HepG2 (cell line): ENCODE results near the gene MAPK6. TPM values are rescaled to one million over a fixed set of nuclear protein-coding genes. Genes with fewer than 3 reads are reported as not detected.
A peak's percentile ranks its signal among the peaks of the same experiment; 100 is the strongest.

Source experiments
- ARNT ChIP-seq: fragments of 450-650 bp; IDR thresholded peaks from 2 replicates; pipeline ENCODE4 v1.6.1; 2017
- FLYWCH1 ChIP-seq: sonication (generic); formaldehyde crosslinking; IDR thresholded peaks from 2 replicates; pipeline ENCODE4 v1.8.1; 2023; ENCODE audit warnings: mild to moderate bottlenecking, missing genetic modification reagents
- FOXK1 ChIP-seq: sonication (generic); formaldehyde crosslinking; IDR thresholded peaks from 2 replicates; pipeline ENCODE4 v1.4.0; 2020; ENCODE audit warnings: low read depth, missing genetic modification reagents, borderline replicate concordance
- GLI4 ChIP-seq: sonication (generic); formaldehyde crosslinking; IDR thresholded peaks from 2 replicates; pipeline ENCODE4 v1.5.1; 2020; ENCODE audit warnings: missing genetic modification reagents, mild to moderate bottlenecking, moderate library complexity, borderline replicate concordance
- MAFF ChIP-seq: IDR thresholded peaks from 2 replicates; pipeline ENCODE4 v1.6.1; 2011; ENCODE audit warnings: low read depth, low read length, improper control_type of control experiment
- MEIS1 ChIP-seq: sonication (generic); formaldehyde crosslinking; IDR thresholded peaks from 2 replicates; pipeline ENCODE4 v1.9.0; 2021; ENCODE audit warnings: mild to moderate bottlenecking, missing genetic modification reagents, moderate library complexity, borderline replicate concordance
- MXI1 ChIP-seq: IDR thresholded peaks from 3 replicates; pipeline ENCODE4 v1.6.1; 2012; ENCODE audit warnings: low read depth, low read length, inconsistent platforms, borderline replicate concordance
- STAT5B ChIP-seq: sonication (generic); formaldehyde crosslinking; IDR thresholded peaks from 2 replicates; pipeline ENCODE4 v1.4.0; 2020; ENCODE audit warnings: missing genetic modification reagents
- TCF7L2 ChIP-seq: IDR thresholded peaks from 2 replicates; pipeline ENCODE4 v1.6.1; 2011; ENCODE audit warnings: mild to moderate bottlenecking, low read depth, low read length, moderate library complexity
- XBP1 ChIP-seq: sonication (generic); formaldehyde crosslinking; IDR thresholded peaks from 2 replicates; pipeline ENCODE4 v1.5.0; 2020; ENCODE audit warnings: missing genetic modification reagents
- ZKSCAN1 ChIP-seq: fragments of 150-350 bp; IDR thresholded peaks from 2 replicates; pipeline ENCODE4 v1.6.1; 2014; ENCODE audit warnings: low read length
- ZNF101 ChIP-seq: sonication (generic); formaldehyde crosslinking; IDR thresholded peaks from 2 replicates; pipeline ENCODE4 v1.4.0; 2020; ENCODE audit warnings: mild to moderate bottlenecking, low read depth, missing genetic modification reagents, borderline replicate concordance
- ZNF143 ChIP-seq: sonication (generic); formaldehyde crosslinking; IDR thresholded peaks from 2 replicates; pipeline ENCODE4 v1.4.0; 2020; ENCODE audit warnings: missing genetic modification reagents
- ZNF235 ChIP-seq: sonication (generic); formaldehyde crosslinking; IDR thresholded peaks from 2 replicates; pipeline ENCODE4 v1.8.1; 2023; ENCODE audit warnings: mild to moderate bottlenecking, missing genetic modification reagents, borderline replicate concordance
- ZNF33A ChIP-seq: sonication (generic); formaldehyde crosslinking; IDR thresholded peaks from 2 replicates; pipeline ENCODE4 v1.5.1; 2020; ENCODE audit warnings: missing genetic modification reagents, mild to moderate bottlenecking, moderate library complexity, borderline replicate concordance
- ZNF552 ChIP-seq: sonication (generic); formaldehyde crosslinking; IDR thresholded peaks from 2 replicates; pipeline ENCODE4 v1.9.0; 2022; ENCODE audit warnings: missing genetic modification reagents, mild to moderate bottlenecking, borderline replicate concordance
- ZSCAN9 ChIP-seq: IDR thresholded peaks from 2 replicates; pipeline ENCODE4 v1.6.1; 2016; ENCODE audit warnings: borderline replicate concordance
- polyA plus RNA-seq, 8 experiments: library from polyadenylated mRNA; depleted of rRNA in 3 of 8; stranded (reverse) in 7 of 8; unstranded in 1 of 8; fragments of >200 nt; fragmentation: Illumina TruSeq in 4 of 8; extraction: Trizol in 4 of 8; gene quantifications; 2 replicates each; pipeline versions ENCODE4 v1.2.1 to v1.2.3, GENCODE V29; 2011 to 2016; ENCODE audit warnings: low read depth in 4 of 8, missing spikeins in 1 of 8, mixed read lengths in 1 of 8; ENCODE audit not compliant: insufficient read depth in 1 of 8
- total RNA-seq, 5 experiments: library from RNA; depleted of rRNA; stranded (reverse); fragments of >200 nt; fragmentation: Illumina TruSeq; extraction: Trizol; gene quantifications; 2 replicates each; pipeline ENCODE4 v1.2.3, GENCODE V29; 2016; ENCODE audit warnings: low read depth in 1 of 5
- TF ChIP-seq, protein P1 (sequence below): sonication (generic); IDR thresholded peaks from 2 replicates; pipeline ENCODE4 v1.6.1; 2016; ENCODE audit warnings: low read depth, borderline replicate concordance
- TF ChIP-seq, protein P2 (sequence below): sonication (generic); formaldehyde crosslinking; IDR thresholded peaks from 2 replicates; pipeline ENCODE4 v1.8.1; 2023; ENCODE audit warnings: mild to moderate bottlenecking, missing genetic modification reagents
- TF ChIP-seq, protein P3 (sequence below): sonication (generic); formaldehyde crosslinking; IDR thresholded peaks from 2 replicates; pipeline ENCODE4 v1.4.0; 2020; ENCODE audit warnings: mild to moderate bottlenecking, missing genetic modification reagents
- TF ChIP-seq, protein P4 (sequence below): sonication (generic); formaldehyde crosslinking; IDR thresholded peaks from 2 replicates; pipeline ENCODE4 v1.8.1; 2023; ENCODE audit warnings: missing genetic modification reagents, inconsistent platforms, borderline replicate concordance
- TF ChIP-seq, protein P5 (sequence below): sonication (generic); formaldehyde crosslinking; IDR thresholded peaks from 2 replicates; pipeline ENCODE4 v1.4.0; 2020; ENCODE audit warnings: mild to moderate bottlenecking, missing genetic modification reagents

Gene MAPK6
- total and polyA plus RNA-seq, 2 of the 13 experiments (the other 11 are each of a cell fraction or from before 2014, with no cell fraction given), result 89.5 to 99.7 TPM

DNA sequence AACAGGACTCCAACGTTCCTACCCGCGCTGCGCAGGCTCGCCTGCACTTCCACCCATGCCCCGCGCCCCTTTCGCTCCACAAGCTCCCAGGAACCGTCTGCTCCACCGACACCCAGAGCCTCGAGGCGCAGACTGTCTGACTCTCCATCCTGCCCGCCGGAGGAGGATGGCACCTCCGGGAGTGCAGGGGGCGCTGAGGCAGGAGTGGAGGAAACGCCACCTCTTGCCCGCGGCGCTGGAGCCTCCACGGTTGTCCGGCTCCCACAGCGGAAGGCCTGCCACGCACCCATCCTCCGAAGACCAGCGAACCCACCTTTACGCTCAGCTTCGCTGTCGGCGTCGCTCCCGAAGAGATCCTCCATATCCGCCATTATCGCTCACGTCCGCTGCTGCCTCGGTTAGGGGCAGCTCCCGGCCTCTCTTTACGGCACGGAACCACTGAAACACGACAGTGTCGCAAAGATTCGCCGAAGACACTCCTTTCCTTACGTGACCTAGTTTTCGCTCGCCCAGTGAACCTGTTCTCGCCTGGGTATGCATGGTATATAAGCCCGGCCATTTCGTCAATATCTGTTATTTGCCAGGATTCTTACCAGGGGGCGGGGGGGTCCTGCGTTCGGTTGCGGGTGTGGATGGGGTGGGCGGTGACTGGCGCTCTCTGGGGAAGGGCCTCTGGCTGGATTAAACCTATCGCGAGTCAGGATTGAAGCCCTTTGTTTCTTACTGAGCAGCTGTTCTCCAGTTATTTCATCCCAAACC lies 47.5 kb upstream of the MAPK6 start, which contains the start of gene LEO1 (continued):
- TF ChIP-seq, protein P1, sequence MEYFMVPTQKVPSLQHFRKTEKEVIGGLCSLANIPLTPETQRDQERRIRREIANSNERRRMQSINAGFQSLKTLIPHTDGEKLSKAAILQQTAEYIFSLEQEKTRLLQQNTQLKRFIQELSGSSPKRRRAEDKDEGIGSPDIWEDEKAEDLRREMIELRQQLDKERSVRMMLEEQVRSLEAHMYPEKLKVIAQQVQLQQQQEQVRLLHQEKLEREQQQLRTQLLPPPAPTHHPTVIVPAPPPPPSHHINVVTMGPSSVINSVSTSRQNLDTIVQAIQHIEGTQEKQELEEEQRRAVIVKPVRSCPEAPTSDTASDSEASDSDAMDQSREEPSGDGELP, result peak; percentile 24; the same call in 1 of the 2 replicates
- no peak for TF ChIP-seq ARNT
- TF ChIP-seq MAFF, result no peak
- no peak for TF ChIP-seq MEIS1
- TF ChIP-seq ZNF101 (CRISPR knock-in tag), result no peak
- no peak for TF ChIP-seq ZNF33A
- no peak for TF ChIP-seq FLYWCH1
- 0 out of 2 replicates have a peak, but pooled peaks have one; percentile 64 for TF ChIP-seq ZNF235
- TF ChIP-seq STAT5B (CRISPR knock-in tag), result peak; percentile 55; the same call in 1 of the 2 replicates
- TF ChIP-seq, protein P2, sequence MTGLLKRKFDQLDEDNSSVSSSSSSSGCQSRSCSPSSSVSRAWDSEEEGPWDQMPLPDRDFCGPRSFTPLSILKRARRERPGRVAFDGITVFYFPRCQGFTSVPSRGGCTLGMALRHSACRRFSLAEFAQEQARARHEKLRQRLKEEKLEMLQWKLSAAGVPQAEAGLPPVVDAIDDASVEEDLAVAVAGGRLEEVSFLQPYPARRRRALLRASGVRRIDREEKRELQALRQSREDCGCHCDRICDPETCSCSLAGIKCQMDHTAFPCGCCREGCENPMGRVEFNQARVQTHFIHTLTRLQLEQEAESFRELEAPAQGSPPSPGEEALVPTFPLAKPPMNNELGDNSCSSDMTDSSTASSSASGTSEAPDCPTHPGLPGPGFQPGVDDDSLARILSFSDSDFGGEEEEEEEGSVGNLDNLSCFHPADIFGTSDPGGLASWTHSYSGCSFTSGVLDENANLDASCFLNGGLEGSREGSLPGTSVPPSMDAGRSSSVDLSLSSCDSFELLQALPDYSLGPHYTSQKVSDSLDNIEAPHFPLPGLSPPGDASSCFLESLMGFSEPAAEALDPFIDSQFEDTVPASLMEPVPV (CRISPR knock-in tag), result no peak
- peak; percentile 46; the same call in 1 of the 2 replicates for TF ChIP-seq ZNF143 (CRISPR knock-in tag)
- TF ChIP-seq, protein P3, sequence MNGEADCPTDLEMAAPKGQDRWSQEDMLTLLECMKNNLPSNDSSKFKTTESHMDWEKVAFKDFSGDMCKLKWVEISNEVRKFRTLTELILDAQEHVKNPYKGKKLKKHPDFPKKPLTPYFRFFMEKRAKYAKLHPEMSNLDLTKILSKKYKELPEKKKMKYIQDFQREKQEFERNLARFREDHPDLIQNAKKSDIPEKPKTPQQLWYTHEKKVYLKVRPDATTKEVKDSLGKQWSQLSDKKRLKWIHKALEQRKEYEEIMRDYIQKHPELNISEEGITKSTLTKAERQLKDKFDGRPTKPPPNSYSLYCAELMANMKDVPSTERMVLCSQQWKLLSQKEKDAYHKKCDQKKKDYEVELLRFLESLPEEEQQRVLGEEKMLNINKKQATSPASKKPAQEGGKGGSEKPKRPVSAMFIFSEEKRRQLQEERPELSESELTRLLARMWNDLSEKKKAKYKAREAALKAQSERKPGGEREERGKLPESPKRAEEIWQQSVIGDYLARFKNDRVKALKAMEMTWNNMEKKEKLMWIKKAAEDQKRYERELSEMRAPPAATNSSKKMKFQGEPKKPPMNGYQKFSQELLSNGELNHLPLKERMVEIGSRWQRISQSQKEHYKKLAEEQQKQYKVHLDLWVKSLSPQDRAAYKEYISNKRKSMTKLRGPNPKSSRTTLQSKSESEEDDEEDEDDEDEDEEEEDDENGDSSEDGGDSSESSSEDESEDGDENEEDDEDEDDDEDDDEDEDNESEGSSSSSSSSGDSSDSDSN, result peak; percentile 82
- peak; percentile 79; the same call in 1 of the 2 replicates for TF ChIP-seq ZNF552
- TF ChIP-seq GLI4, result 0 out of 2 replicates have a peak, but pooled peaks have one; percentile 26
- TF ChIP-seq ZSCAN9 (CRISPR knock-in tag), result 0 out of 2 replicates have a peak, but pooled peaks have one; percentile 63
- TF ChIP-seq ZKSCAN1, result no peak
- TF ChIP-seq MXI1, result peak; percentile 62; the same call in 1 of the 3 replicates
- TF ChIP-seq, protein P4, sequence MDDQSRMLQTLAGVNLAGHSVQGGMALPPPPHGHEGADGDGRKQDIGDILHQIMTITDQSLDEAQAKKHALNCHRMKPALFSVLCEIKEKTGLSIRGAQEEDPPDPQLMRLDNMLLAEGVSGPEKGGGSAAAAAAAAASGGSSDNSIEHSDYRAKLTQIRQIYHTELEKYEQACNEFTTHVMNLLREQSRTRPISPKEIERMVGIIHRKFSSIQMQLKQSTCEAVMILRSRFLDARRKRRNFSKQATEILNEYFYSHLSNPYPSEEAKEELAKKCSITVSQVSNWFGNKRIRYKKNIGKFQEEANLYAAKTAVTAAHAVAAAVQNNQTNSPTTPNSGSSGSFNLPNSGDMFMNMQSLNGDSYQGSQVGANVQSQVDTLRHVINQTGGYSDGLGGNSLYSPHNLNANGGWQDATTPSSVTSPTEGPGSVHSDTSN (CRISPR knock-in tag), result no peak
- TF ChIP-seq, protein P5, sequence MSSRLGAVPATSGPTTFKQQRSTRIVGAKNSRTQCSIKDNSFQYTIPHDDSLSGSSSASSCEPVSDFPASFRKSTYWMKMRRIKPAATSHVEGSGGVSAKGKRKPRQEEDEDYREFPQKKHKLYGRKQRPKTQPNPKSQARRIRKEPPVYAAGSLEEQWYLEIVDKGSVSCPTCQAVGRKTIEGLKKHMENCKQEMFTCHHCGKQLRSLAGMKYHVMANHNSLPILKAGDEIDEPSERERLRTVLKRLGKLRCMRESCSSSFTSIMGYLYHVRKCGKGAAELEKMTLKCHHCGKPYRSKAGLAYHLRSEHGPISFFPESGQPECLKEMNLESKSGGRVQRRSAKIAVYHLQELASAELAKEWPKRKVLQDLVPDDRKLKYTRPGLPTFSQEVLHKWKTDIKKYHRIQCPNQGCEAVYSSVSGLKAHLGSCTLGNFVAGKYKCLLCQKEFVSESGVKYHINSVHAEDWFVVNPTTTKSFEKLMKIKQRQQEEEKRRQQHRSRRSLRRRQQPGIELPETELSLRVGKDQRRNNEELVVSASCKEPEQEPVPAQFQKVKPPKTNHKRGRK, result no peak
- no peak for TF ChIP-seq TCF7L2
- no peak for TF ChIP-seq XBP1 (CRISPR knock-in tag)
- TF ChIP-seq FOXK1 (CRISPR knock-in tag), result peak; percentile 67; the same call in 1 of the 2 replicates
